WTC11 (cell line): ENCODE data around the gene EGFR.

ENCODE experiments used
- CREM ChIP-seq: sonication (generic); formaldehyde crosslinking; IDR thresholded peaks from 2 replicates; pipeline ENCODE4 v1.8.1; 2022; ENCODE audit warnings: mild to moderate bottlenecking, missing genetic modification reagents, moderate library complexity
- NFYB ChIP-seq: sonication (generic); formaldehyde crosslinking; conservative IDR thresholded peaks from 2 replicates; pipeline ENCODE4 v1.8.0; 2022; ENCODE audit warnings: low read depth, missing genetic modification reagents
- SP1 ChIP-seq: sonication (generic); formaldehyde crosslinking; conservative IDR thresholded peaks from 2 replicates; pipeline ENCODE4 v1.8.1; 2022; ENCODE audit warnings: missing genetic modification reagents
- TF ChIP-seq, protein P1 (sequence below): sonication (generic); formaldehyde crosslinking; IDR thresholded peaks from 2 replicates; pipeline ENCODE4 v1.8.1; 2022; ENCODE audit warnings: mild to moderate bottlenecking, missing genetic modification reagents, moderate library complexity, borderline replicate concordance
- TF ChIP-seq, protein P2 (sequence below): fragments of 200-600 bp; IDR thresholded peaks from 2 replicates; pipeline ENCODE4 v1.8.0; 2022; ENCODE audit warnings: antibody characterized with exemption
- TF ChIP-seq, protein P3 (sequence below): sonication (generic); formaldehyde crosslinking; IDR thresholded peaks from 2 replicates; pipeline ENCODE4 v1.8.1; 2023; ENCODE audit warnings: mild to moderate bottlenecking, missing genetic modification reagents, borderline replicate concordance
- TF ChIP-seq, protein P4 (sequence below): fragments of 250-450 bp; sonication (Bioruptor Pico); conservative IDR thresholded peaks from 2 replicates; pipeline ENCODE4 v1.9.0; 2021; ENCODE audit warnings: mild to moderate bottlenecking

DNA sequence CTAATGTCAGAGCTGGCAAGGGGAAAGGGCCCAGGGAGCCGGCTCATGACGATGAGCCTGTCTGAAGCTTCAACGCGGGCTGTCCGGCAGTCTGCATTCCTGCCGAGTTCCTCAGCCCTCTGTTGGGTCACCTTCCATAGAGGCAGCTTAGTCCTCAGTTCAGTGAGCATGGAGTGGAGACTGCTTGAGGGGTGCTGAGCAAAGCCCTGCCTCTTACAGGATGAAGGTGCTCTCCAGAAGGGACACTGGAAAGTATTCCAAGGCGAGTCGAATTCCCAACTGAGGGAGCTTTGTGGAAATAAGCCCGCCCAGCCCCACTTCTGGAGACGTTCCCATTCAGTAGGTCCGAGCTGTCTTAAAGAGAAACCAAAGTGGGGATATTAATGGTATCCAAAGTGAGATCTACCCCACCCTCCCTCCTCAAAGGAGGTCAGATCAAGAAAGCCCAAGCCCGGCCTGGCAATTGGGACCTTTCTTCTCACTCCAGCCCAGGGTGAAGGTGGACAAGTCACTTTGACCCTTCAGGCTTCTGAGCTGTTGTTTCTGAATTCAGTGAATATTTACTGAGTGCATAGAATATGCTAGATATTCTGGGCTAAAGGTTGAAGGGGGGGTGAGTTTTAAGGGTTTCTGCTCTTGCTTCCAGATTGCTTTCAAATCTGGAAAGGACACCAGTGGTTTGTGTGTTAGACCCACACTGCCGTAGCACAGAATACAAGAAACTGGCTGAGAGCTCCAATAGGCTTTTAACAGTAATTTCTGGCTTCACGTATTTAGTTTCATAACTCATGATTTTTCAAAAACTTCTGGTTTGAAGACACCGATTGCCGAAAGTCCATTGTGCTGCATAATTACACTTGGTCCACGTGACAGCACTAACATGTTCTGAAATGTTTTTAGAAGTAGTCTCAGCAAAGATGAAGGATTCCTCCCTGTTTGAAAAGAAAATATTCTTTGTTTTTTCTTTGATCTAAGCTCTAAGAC, 3.5 kb downstream of the EGFR start:
- TF ChIP-seq, protein P1, sequence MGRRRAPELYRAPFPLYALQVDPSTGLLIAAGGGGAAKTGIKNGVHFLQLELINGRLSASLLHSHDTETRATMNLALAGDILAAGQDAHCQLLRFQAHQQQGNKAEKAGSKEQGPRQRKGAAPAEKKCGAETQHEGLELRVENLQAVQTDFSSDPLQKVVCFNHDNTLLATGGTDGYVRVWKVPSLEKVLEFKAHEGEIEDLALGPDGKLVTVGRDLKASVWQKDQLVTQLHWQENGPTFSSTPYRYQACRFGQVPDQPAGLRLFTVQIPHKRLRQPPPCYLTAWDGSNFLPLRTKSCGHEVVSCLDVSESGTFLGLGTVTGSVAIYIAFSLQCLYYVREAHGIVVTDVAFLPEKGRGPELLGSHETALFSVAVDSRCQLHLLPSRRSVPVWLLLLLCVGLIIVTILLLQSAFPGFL (CRISPR knock-in tag), result no peak
- TF ChIP-seq, protein P2, sequence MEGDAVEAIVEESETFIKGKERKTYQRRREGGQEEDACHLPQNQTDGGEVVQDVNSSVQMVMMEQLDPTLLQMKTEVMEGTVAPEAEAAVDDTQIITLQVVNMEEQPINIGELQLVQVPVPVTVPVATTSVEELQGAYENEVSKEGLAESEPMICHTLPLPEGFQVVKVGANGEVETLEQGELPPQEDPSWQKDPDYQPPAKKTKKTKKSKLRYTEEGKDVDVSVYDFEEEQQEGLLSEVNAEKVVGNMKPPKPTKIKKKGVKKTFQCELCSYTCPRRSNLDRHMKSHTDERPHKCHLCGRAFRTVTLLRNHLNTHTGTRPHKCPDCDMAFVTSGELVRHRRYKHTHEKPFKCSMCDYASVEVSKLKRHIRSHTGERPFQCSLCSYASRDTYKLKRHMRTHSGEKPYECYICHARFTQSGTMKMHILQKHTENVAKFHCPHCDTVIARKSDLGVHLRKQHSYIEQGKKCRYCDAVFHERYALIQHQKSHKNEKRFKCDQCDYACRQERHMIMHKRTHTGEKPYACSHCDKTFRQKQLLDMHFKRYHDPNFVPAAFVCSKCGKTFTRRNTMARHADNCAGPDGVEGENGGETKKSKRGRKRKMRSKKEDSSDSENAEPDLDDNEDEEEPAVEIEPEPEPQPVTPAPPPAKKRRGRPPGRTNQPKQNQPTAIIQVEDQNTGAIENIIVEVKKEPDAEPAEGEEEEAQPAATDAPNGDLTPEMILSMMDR, result no peak
- TF ChIP-seq, protein P3, sequence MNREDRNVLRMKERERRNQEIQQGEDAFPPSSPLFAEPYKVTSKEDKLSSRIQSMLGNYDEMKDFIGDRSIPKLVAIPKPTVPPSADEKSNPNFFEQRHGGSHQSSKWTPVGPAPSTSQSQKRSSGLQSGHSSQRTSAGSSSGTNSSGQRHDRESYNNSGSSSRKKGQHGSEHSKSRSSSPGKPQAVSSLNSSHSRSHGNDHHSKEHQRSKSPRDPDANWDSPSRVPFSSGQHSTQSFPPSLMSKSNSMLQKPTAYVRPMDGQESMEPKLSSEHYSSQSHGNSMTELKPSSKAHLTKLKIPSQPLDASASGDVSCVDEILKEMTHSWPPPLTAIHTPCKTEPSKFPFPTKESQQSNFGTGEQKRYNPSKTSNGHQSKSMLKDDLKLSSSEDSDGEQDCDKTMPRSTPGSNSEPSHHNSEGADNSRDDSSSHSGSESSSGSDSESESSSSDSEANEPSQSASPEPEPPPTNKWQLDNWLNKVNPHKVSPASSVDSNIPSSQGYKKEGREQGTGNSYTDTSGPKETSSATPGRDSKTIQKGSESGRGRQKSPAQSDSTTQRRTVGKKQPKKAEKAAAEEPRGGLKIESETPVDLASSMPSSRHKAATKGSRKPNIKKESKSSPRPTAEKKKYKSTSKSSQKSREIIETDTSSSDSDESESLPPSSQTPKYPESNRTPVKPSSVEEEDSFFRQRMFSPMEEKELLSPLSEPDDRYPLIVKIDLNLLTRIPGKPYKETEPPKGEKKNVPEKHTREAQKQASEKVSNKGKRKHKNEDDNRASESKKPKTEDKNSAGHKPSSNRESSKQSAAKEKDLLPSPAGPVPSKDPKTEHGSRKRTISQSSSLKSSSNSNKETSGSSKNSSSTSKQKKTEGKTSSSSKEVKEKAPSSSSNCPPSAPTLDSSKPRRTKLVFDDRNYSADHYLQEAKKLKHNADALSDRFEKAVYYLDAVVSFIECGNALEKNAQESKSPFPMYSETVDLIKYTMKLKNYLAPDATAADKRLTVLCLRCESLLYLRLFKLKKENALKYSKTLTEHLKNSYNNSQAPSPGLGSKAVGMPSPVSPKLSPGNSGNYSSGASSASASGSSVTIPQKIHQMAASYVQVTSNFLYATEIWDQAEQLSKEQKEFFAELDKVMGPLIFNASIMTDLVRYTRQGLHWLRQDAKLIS (CRISPR knock-in tag), result no peak
- TF ChIP-seq SP1 (CRISPR knock-in tag), result no peak
- no peak for TF ChIP-seq CREM
- TF ChIP-seq, protein P4, sequence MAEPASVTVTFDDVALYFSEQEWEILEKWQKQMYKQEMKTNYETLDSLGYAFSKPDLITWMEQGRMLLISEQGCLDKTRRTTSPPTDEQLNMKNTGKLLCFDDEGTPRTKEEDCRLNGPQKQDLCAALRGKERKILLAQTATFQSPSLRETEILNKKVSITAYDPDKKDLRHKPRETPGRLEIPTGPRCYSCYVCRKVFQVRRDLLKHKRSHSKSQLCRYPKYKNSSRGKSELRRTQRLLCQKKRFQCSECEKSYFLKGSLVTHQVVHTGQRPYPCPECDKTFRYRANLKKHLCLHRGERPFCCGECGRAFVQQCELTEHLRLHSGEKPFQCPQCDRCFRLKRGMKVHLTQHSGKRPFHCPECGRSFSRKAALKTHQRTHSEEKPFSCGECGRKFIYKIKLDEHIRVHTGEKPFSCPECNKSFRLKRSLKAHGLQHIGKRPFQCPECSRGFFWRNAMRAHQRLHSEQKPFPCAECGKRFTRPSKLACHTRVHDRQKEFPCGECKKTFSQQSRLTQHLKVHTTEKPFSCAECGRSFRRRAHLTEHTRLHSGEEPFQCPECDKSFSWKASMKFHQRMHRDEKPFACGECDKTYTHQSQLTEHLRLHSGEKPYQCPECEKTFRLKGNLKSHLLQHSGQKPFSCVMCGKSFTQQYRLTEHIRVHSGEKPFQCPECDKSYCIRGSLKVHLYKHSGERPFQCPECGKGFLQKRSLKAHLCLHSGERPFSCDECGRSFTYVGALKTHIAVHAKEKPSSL (CRISPR knock-in tag), result no peak
- no peak for TF ChIP-seq NFYB (CRISPR knock-in tag)
